ENCODE measurements around the gene CDCA8. TPM values are rescaled to one million over a fixed set of nuclear protein-coding genes. Genes with fewer than 3 reads are reported as not detected.

Gene CDCA8
- total and polyA plus RNA-seq, 2 of the 13 experiments (the other 11 are each of a cell fraction or from before 2014, with no cell fraction given), result 24.1 to 38.6 TPM

DNA sequence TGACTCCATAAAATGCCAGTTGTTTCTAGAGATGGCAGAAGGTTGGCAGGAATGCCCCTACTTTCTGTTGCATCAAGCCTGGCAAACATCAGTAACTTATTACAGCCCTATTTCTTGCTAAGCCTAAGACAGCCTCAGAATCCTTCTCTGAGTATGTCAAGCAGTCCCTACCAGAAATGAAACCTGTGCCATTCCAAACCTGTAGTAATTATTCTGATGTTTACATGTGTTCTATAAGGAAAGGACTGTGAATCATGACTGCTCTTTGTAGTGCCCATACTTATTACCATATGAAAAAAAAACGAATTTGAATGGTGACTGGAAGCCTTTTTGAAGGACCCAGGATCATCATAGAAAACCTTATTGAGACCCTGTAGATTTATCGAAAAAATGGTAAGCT lies 5.4 kb downstream of the CDCA8 start:
- Histone ChIP-seq H3K4me3 (replicated peaks in 1 of 3; ENCODE audit: insufficient read depth in 1 of 3, low read depth in 2 of 3, low read length in 3 of 3) (no peak overlapping the region), H3K9ac (ENCODE audit: insufficient read depth, low read depth, low read length) (no peak overlapping the region), H3K4me2 (ENCODE audit: low read depth, low read length) (no peak overlapping the region), H4K20me1 (ENCODE audit: insufficient read depth, low read length) (no peaks in the 10 kb centered on the region), H2AFZ (ENCODE audit: low read length) (no peak overlapping the region), H3K4me1 (ENCODE audit: insufficient read depth, low read length) (peaks cover 10% of the 10 kb centered on the region; the same call in 1 of the 2 replicates), H3K36me3 (replicated peaks in 1 of 2; ENCODE audit: control insufficient read depth in 1 of 2, insufficient read depth in 2 of 2, low read length in 2 of 2) (peaks cover 13 to 66% of the 10 kb centered on the region in 2 experiments), H3K27ac (ENCODE audit: extremely low read length, insufficient read depth, low read length) (no peak overlapping the region), H3K27me3 (ENCODE audit: control insufficient read depth in 1 of 2, insufficient read depth in 2 of 2, low read length in 2 of 2) (no peaks in the 10 kb centered on the region; a peak in 1 of 5 replicates), H3K79me2 (ENCODE audit: insufficient read depth, low read length) (peaks cover 6% of the 10 kb centered on the region), H3K9me3 (ENCODE audit: low read length) (no peaks in the 10 kb centered on the region)
- in situ Hi-C loops (cut with HindIII; ENCODE audit: extremely low pct_ligation_motif_present, low pct_unique_long_range_greater_than_20kb) (no loop called here), intact Hi-C loops (cut with micrococcal nuclease; ENCODE audit: unreplicated experiment) (loop anchor here (10.0 kb wide), 1 partner anchor 223 kb away; the partner anchor contains the start of gene ZC3H12A)
- BruUV-seq (replicated peaks), result no TSS peak
- FAIRE-seq, result no peak
- DNase-seq (ENCODE audit: low spot score), result no peak
- CTCF ChIA-PET (ENCODE audit: low intra/inter-chr PET ratio, low total read pairs), result no interaction called here
- 75% methylated on average over 2 of the region's 2 CpGs for WGBS (ENCODE audit: low lambda C conversion rate)
- POLR2A ChIA-PET, result no interaction called here
- TF ChIP-seq HMG20B (CRISPR knock-in tag; conservative IDR thresholded peaks at IDR 0.05) (no peak), ZNF235 (CRISPR knock-in tag; IDR thresholded peaks at IDR 0.05; ENCODE audit: borderline replicate concordance) (no peak), FOXJ3 (CRISPR knock-in tag; IDR thresholded peaks at IDR 0.05; ENCODE audit: borderline replicate concordance) (no peak), CCAR2 (optimal IDR thresholded peaks at IDR 0.05; ENCODE audit: low read depth, low read length) (no peak), PPARG (CRISPR knock-in tag; conservative IDR thresholded peaks at IDR 0.05) (no peak), ZNF232 (CRISPR knock-in tag; IDR thresholded peaks at IDR 0.05; ENCODE audit: borderline replicate concordance) (no peak), SMARCC2 (IDR thresholded peaks at IDR 0.05) (no peak), ZBTB46 (CRISPR knock-in tag; IDR thresholded peaks at IDR 0.05; ENCODE audit: borderline replicate concordance) (no peak), ZNF331 (CRISPR knock-in tag; IDR thresholded peaks at IDR 0.05) (no peak), ATF7-NPFF (CRISPR knock-in tag; IDR thresholded peaks at IDR 0.05; ENCODE audit: low read depth) (no peak), ZNF124 (CRISPR knock-in tag; IDR thresholded peaks at IDR 0.05) (no peak), ZBTB34 (CRISPR knock-in tag; IDR thresholded peaks at IDR 0.05) (no peak), FIP1L1 (IDR thresholded peaks at IDR 0.05; ENCODE audit: borderline replicate concordance, insufficient read depth, low read depth, low read length) (no peak), ZNF431 (CRISPR knock-in tag; IDR thresholded peaks at IDR 0.05; ENCODE audit: borderline replicate concordance, low read depth) (no peak)
- TF ChIP-seq, protein P1, sequence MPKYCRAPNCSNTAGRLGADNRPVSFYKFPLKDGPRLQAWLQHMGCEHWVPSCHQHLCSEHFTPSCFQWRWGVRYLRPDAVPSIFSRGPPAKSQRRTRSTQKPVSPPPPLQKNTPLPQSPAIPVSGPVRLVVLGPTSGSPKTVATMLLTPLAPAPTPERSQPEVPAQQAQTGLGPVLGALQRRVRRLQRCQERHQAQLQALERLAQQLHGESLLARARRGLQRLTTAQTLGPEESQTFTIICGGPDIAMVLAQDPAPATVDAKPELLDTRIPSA (CRISPR knock-in tag; IDR thresholded peaks at IDR 0.05; ENCODE audit: borderline replicate concordance), result no peak
- TF ChIP-seq, protein P2, sequence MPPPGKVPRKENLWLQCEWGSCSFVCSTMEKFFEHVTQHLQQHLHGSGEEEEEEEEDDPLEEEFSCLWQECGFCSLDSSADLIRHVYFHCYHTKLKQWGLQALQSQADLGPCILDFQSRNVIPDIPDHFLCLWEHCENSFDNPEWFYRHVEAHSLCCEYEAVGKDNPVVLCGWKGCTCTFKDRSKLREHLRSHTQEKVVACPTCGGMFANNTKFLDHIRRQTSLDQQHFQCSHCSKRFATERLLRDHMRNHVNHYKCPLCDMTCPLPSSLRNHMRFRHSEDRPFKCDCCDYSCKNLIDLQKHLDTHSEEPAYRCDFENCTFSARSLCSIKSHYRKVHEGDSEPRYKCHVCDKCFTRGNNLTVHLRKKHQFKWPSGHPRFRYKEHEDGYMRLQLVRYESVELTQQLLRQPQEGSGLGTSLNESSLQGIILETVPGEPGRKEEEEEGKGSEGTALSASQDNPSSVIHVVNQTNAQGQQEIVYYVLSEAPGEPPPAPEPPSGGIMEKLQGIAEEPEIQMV (CRISPR knock-in tag; IDR thresholded peaks at IDR 0.05; ENCODE audit: low read depth), result no peak
- ATAC-seq, result no peak

Data from HepG2 (cell line).